Stimulated activated CD4-positive, alpha-beta T cell treated with anti-CD3 and anti-CD28 coated beads, Interleukin-1b, Interleukin-23, amount 100 ng/mL, for 1 hour (primary cell): Measurements from ENCODE around the gene ANKRD28.

Experiments used
- DNase-seq, 2 donors: peaks; one replicate each; pipeline ENCODE4 v3.0.0-alpha.2; 2020; ENCODE audit warnings: low read depth in 2 of 2

Gene ANKRD28

GRCh38 chr3:15664144-15664543, 133.6 kb downstream of the ANKRD28 start:
- no peak for DNase-seq

- no peak for DNase-seq
These were observed 137.5 kb downstream of the ANKRD28 start for GRCh38 chr3:15660055-15660935.

- no peak for DNase-seq
These were observed 138.4 kb downstream of the ANKRD28 start for GRCh38 chr3:15659254-15659975.

GRCh38 chr3:15657016-15657415, 140.8 kb downstream of the ANKRD28 start:
- DNase-seq, result no peak

GRCh38 chr3:15656342-15656741, 141.4 kb downstream of the ANKRD28 start:
- no peak for DNase-seq

GRCh38 chr3:15654891-15655290, 142.9 kb downstream of the ANKRD28 start:
- DNase-seq, result no peak

GRCh38 chr3:15654127-15654526, 143.7 kb downstream of the ANKRD28 start:
- no peak for DNase-seq

GRCh38 chr3:15653321-15653720, 144.5 kb downstream of the ANKRD28 start:
- no peak for DNase-seq

GRCh38 chr3:15651396-15651795, 146.4 kb downstream of the ANKRD28 start:
- DNase-seq, result no peak

- DNase-seq, result no peak
These were observed 147.9 kb downstream of the ANKRD28 start for GRCh38 chr3:15649858-15650257.

- no peak for DNase-seq
These were observed 148.4 kb downstream of the ANKRD28 start for GRCh38 chr3:15649341-15649740.

GRCh38 chr3:15647611-15648167, 150.1 kb downstream of the ANKRD28 start:
- peak in 1 of 2 donors; percentile 16 for DNase-seq

- DNase-seq, result no peak
These were observed 150.8 kb downstream of the ANKRD28 start for GRCh38 chr3:15646851-15647511.

GRCh38 chr3:15645740-15646501, 151.9 kb downstream of the ANKRD28 start:
- DNase-seq, result no peak

GRCh38 chr3:15645246-15645645, 152.5 kb downstream of the ANKRD28 start:
- DNase-seq, result no peak

- DNase-seq, result no peak
These were observed 158.9 kb downstream of the ANKRD28 start for GRCh38 chr3:15638891-15639262.

GRCh38 chr3:15638193-15638890, 159.4 kb downstream of the ANKRD28 start:
- DNase-seq, result no peak

GRCh38 chr3:15637131-15637951, 160.4 kb downstream of the ANKRD28 start:
- DNase-seq, result no peak

- DNase-seq, result no peak
These were observed 161.6 kb downstream of the ANKRD28 start for GRCh38 chr3:15636028-15636709.
